GM18526 (cell line): ENCODE data around the gene SLC39A11.

Experiments used
- POLR2A ChIP-seq: IDR thresholded peaks from 3 replicates; pipeline ENCODE4 v1.6.1; 2011; ENCODE audit not compliant: insufficient read length; ENCODE audit errors: extremely low read depth

SLC39A11 gene

DNA sequence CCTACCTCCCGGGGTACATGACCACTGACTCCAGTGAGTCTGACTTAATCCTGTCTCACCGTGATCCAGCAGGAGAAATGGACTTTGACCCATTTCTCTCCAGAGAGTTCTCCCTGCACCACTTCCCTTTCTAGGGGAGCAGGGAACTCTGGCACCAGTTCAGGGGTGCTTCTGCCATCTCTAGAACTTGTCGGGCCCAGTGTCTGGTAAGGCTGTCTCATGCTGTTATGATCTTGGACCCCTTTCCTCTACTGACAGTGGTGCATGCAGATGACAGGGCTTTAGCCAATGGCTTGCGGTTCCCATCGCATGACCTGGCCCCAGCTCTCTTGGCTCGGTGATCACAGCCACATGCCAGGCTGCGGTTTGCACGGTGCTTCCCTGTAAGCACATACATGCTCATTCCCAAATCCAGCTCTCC lies 62.0 kb downstream of the SLC39A11 start:
- TF ChIP-seq POLR2A = no peak

- TF ChIP-seq POLR2A = no peak
Measured at GRCh38 chr17:73029991-73030390, 62.5 kb downstream of the SLC39A11 start.

GRCh38 chr17:73029021-73029420 lies 63.5 kb downstream of the SLC39A11 start:
- no peak for TF ChIP-seq POLR2A

GRCh38 chr17:73028299-73028755 lies 64.2 kb downstream of the SLC39A11 start:
- no peak for TF ChIP-seq POLR2A

- TF ChIP-seq POLR2A = no peak
Measured at GRCh38 chr17:73027130-73027741, 65.3 kb downstream of the SLC39A11 start.

DNA sequence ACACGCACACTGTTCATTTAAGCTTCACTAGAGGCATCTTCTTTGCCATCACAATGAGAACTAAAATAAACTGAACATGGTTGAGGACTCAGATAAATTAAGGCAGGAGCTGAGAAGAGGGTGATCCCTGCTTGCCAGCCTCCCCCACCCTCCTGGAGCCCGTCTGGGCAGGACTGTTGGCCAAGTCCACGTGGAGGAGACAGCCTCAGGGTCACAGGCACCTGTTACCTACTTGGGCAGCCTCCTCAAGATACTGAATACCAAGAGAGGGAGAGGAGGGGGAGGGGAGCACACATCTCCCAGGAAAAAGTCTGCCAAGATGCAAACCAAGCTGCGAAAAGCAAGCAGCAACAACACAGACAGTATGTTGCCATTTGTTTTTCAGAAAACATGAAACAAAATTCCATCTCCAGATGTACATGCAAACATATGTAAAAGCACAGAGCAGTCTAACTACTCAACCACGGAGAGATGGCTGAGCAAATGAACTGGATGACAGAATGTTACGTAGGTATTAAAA lies 67.4 kb downstream of the SLC39A11 start:
- TF ChIP-seq POLR2A = no peak

- TF ChIP-seq POLR2A = no peak
Measured at GRCh38 chr17:73023759-73024158, 68.7 kb downstream of the SLC39A11 start.

- no peak for TF ChIP-seq POLR2A
Measured at GRCh38 chr17:73022694-73023093, 69.8 kb downstream of the SLC39A11 start.

DNA sequence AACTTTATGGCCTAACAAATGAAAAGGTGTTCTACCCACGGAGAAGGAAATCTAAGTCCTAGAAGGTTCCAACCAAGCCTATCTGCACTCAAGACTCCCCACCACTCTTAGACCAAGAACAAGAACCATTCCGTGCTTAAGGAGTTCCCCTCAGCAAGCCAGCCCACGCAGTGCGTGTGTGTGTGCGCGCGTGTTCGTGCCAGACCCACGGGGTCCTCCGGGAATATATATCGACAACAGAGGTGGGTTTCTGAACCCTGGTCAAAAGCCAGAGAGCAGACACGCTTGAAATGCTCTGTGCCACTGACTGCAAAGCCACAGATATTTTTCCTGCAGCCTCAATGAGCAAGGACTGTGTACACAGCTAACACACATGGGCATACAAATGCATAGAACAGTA lies 70.7 kb downstream of the SLC39A11 start:
- no peak for TF ChIP-seq POLR2A

DNA sequence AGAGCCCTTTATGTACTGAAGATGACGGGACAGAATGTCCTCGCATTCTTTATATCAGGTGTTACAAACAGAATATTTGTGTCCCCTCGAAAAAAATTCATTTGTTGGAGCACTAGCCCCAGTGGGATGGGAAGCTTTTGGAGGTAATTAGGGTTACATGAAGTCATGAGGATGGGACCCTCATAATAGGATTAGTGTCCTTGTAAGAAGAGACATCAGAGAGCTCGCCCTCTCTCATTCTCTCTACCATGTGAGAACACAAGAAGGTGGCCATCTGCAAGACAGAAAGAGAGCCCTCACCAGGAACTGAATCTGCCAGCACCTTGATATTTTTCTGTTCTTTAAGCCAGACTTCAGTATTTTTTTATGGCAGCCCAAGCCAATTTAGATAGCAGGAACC lies 72.4 kb downstream of the SLC39A11 start:
- no peak for TF ChIP-seq POLR2A

DNA sequence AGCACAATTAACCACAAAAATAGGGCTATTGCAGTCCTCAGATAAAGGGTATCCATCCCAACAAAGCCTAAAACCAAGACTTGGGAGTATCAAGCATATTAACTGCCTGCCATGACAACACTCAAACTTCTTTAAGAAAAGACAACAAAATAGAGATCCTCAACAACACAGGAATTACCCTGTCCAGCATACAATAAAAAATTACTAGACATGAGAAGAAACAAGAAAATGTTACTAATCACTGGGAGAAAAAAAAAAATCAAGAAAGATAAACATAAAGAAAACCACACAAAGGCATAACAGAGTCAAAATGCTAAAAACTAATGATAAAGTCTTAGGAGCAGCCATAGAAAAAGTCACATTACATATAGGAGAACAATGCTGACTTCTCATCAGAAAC lies 73.9 kb downstream of the SLC39A11 start:
- TF ChIP-seq POLR2A = no peak

GRCh38 chr17:73017658-73018057 lies 74.8 kb downstream of the SLC39A11 start:
- TF ChIP-seq POLR2A = no peak

DNA sequence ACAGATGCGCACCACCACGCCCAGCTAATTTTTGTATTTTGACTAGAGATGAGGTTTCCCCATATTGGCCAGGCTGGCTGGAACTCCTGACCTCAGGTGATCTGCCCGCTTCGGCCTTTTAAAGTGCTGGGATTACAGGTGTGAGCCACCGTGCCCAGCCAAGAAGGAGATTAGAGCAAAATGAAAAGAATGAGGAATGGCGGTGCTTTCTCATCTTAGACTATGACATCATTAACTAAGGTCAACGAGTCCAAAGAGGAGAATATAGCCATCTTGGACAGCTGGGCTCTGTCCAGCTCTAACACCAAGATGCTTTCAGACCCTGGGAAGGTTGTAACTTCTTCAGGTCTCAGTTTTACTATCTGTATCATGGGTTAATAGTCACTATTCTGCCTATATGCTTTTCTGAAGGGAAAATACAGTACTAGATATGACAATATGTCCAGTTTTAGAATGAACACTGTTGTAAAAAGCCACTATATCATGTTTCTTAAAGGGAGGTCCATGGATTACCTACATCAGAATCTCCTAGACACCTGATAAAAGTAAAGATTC lies 76.7 kb downstream of the SLC39A11 start:
- no peak for TF ChIP-seq POLR2A

DNA sequence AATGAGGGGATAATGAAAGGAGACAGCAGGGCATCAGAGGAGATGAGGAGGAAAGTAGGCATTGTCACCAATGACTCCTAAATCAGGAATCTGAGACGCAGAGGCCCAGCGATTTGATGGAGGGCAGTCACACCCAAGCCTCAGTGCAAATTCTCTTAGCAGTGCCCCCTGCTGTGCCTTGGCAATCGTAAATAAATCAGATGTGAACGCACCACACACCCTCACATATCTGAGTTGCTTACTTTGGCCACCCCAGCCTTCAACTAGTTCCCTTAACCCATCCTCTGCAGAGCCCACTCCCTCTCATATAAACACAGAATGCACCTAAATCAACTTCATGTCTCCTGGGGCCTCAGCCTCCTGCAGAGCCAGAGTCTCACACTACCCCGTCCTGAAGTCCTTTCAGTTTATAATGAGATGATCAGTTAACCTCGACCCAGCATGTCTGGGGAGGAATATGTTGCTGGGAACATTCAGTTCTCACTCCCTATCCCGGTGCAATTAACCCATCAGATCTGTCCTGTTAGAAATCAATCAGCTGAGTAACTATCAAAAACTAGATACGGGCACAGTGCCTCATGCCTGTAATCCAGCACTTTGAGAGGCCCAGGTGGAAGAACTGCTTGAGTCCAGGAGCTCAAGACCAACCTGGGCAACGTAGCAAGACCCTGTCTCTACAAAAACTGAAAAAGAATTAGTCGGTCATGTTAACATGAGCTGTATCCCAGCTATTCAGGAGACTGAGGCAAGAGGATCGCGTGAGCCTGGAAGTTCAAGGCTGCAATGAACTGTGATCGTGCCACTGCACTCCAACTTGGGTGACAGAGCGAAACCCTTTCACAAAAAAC lies 78.4 kb downstream of the SLC39A11 start:
- TF ChIP-seq POLR2A = no peak

DNA sequence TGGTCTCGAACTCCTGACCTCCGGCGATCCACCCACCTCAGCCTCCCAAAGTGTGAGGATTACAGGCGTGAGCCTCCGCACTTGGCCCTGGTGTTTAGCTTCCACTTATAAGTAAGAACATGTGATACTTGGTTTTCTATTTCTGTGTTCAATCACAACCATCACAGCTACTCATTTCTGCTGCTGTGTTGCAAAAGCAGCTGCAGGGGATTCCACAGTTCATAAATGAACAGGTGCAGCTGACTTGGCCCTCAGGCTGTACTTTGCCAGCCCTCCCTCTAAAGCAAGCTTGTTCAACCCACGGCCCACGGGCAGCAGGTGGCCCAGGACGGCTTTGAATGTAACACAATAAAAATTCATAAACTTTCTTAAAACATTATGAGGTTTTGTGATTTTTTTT lies 79.2 kb downstream of the SLC39A11 start:
- no peak for TF ChIP-seq POLR2A

- no peak for TF ChIP-seq POLR2A
Measured at GRCh38 chr17:73011016-73011486, 81.4 kb downstream of the SLC39A11 start.
